HepG2 (cell line): ENCODE data around the gene TFB1M.

Experiments used
- ETV5 ChIP-seq: IDR thresholded peaks from 2 replicates; pipeline ENCODE4 v1.6.1; 2018; ENCODE audit warnings: missing biosample characterization, missing genetic modification reagents, inconsistent platforms, borderline replicate concordance
- PLSCR1 ChIP-seq: sonication (generic); formaldehyde crosslinking; IDR thresholded peaks from 2 replicates; pipeline ENCODE4 v1.5.0; 2020; ENCODE audit warnings: missing genetic modification reagents, mild to moderate bottlenecking, borderline replicate concordance
- SMARCC2 ChIP-seq: fragments of 450-650 bp; IDR thresholded peaks from 2 replicates; pipeline ENCODE4 v1.6.1; 2017; ENCODE audit warnings: antibody characterized with exemption, mild to moderate bottlenecking

GRCh38 chr6:155234167-155234566, 80.1 kb downstream of the TFB1M start:
- TF ChIP-seq SMARCC2, result no peak
- no peak for TF ChIP-seq PLSCR1 (CRISPR knock-in tag)
- no peak for TF ChIP-seq ETV5 (CRISPR knock-in tag)
